GM12892 (cell line): ENCODE results near the gene ANKLE2.

Experiments used
- POLR2A ChIP-seq: IDR thresholded peaks from 2 replicates; pipeline ENCODE4 v1.6.1; 2011; ENCODE audit warnings: low read depth, low read length, control low read depth
- POLR2AphosphoS5 ChIP-seq: IDR thresholded peaks from 2 replicates; pipeline ENCODE4 v1.6.1; 2011; ENCODE audit warnings: low read depth, low read length, control low read depth

- TF ChIP-seq POLR2A (no peak), POLR2AphosphoS5 (no peak)
Observed at GRCh38 chr12:132731574-132731973, 30.1 kb downstream of the ANKLE2 start.
